HG03064 (cell line): Measurements from ENCODE around the gene ANAPC4.
"Not testable (repeated sequence)": the region's sequence is repeated elsewhere in the genome, so short reads cannot be mapped to it uniquely, and the experiment has no call there.

Experiments used
- ATAC-seq: cut with Tn5 transposase; IDR thresholded peaks from one replicate; pipeline ENCODE4 v1.9.1; 2021; ENCODE audit warnings: low read depth; ENCODE audit not compliant: unreplicated experiment

ANAPC4 gene

GRCh38 chr4:25376754-25377571 is at the start of gene ANAPC4:
Gene ANAPC4 (plus strand): TSS chr4:25377263. CDS start chr4:25377428, 165 bp downstream.
- peak; percentile 95 for ATAC-seq

DNA sequence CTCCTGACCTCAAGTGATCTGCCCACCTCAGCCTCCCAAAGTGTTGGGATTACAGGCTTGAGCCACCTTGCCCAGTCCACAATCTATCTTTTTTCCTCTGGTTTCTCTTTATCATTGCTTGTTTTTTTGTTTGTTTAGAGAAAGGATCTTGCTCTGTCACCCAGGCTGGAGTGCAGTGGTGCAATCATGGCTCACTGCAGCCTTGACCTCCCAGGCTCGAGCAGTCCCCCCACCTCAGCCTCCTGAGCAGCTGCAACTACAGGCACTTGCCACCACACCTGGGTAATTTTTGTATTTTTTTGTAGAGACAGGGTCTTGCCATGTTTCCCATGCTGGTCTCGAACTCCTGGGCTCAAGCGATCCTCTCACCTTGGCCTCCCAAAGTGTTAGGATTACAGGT is 48.6 kb upstream of the ANAPC4 start:
- ATAC-seq: not testable (repeated sequence)

GRCh38 chr4:25330335-25330734 is 46.7 kb upstream of the ANAPC4 start:
- ATAC-seq: no peak

DNA sequence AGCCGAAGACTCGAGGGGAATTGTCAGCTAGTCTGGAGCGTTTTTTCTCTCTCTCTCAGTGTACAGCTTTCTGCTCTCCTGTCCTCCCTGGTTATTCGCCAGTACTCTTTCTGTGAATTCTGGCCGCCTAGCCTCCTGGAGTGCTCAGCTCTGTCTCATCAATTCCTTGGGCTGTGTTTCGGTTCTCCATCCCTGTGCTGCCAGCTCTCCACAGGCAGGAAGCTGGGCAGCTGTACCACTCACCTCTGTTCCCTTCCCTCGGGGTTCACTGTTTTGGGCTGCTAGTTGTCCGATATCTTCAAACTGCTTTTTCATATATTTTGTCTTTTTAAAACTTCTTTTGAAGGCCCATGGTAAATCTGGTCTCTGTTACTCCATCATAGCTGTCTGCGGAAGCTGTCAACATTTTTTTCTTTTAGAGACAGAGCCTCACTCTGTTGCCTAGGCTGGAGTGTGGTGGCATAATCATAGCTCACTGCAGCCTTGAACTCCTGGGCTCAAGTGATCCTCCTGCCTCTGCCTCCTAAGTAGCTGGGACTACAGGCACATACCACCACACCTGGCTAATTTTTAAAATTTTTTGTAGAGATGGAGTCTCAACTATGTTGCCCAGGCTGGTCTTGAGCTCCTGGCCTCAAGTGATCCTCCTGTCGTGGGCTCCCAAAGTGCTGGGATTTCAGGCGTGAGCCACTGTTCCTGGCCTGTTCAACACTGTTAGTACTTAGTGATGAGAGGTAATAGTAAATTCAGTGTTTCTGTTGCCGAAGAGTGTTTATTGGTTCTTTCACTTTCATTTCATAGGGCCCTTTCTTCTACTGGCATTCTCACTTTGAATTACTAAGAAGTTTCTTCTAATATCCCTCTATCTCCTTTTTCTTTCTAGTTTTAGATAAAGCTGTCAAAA is 45.9 kb upstream of the ANAPC4 start:
- ATAC-seq: peak; percentile 68

- ATAC-seq: no peak
Measured at GRCh38 chr4:25343671-25344070, 33.4 kb upstream of the ANAPC4 start.

- ATAC-seq: no peak
Measured at GRCh38 chr4:25345744-25346143, 31.3 kb upstream of the ANAPC4 start.

DNA sequence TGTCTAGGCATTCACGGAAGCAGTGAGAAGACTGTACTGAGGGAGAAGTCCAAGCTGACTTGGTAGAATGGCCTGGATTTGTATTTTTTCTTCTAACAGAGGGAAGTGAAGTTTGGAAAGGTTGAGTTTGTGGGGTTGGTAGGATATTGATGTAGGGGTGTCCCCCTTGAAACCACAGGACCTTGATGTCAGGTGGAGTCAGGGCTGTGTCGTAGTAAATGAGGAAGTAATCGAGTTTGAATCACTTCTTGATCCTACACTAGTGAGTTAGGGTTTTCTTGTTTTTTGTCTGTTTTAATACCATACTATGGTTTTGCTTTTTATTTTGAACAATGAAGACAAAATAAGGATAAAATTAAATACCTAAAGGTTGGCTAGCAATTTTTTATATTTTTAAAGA is 30.1 kb upstream of the ANAPC4 start:
- ATAC-seq: no peak

- no peak for ATAC-seq
Measured at GRCh38 chr4:25347473-25347872, 29.6 kb upstream of the ANAPC4 start.

DNA sequence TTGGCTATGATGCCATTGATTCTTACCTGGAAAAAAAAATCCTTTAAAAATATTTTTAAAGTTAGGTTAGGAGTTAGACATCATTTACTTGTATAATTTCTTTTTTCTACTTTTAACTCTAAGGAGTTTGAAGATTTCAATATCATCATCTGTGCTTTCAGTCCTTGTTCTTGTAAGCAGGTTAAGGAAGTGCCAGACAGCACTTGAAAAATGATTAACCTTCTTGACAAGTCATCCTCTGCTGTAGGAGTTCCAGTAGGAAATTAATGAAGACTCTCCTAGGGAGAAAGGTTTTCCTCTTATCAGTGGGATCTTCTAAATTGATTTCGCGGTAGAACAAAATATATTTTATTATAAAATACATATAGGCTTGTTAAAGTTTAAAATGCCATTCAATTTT is 29.1 kb upstream of the ANAPC4 start:
- no peak for ATAC-seq

GRCh38 chr4:25350561-25350960 is 26.5 kb upstream of the ANAPC4 start:
- ATAC-seq: no peak

DNA sequence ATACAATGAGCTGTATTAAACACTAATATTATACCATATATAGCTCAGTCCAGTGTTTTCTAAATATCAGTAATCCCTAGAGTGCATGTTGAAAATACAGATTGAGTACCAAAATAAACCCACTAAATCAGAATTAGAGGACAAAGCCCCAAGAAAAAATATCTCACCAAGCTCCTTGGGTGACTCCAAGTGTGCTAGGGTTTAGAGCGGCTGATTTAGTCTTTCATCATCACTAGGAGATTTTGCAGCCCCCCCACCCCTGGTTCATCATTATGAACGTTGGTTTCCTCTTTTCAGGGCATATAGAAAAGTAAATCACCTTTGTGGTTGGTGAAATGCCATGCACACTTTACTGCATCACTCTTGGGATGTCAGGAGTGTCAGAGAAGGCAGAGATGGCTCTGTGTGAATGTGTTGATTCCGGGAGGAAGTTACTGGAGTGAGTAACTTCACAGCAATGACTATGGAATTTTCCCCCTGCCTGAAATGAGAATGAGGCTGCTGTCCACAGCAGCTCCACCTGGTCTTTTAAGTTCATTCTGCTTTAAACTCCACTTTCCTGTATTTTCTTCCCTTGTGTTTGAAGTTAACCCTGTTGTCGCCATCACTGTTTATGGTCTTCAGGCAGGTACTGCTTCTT is 25.2 kb upstream of the ANAPC4 start:
- ATAC-seq: no peak

- no peak for ATAC-seq
Measured at GRCh38 chr4:25356068-25356467, 21.0 kb upstream of the ANAPC4 start.

DNA sequence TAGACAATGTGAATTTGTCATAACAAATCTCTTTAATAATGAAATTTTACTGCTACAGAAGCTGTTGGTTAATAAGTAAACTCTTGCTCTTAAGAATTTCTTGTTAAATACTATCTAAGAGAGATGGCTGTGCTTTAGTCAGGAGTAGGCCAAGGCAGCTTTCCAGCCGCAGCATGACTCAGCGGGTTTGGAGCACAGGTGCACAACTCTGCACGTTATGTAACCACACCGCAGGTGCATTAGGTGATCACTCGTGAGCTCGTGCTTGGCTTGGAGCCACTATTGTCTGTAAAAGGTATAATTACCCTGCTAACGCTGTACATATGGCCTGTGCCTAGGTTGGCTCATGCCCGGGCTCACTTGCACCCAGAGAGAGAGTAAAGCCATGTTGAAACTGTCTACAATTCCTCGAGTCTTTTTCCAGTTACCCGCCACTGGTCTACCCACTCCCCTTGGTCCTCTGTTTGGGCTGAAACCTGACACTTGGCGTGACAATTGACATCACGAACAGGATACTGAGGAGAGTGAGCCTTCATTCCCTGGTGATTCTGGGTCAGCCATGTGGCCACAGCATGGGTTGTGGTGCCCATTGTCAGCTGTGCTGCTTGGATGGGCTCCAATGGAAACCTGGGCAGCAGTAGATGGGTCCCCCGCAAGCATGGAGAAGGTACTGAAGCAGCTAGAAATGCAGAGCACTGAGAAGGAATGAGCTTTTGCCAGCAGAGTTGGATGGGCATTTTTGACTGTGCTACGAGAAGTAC is 18.4 kb upstream of the ANAPC4 start:
- ATAC-seq: no peak

DNA sequence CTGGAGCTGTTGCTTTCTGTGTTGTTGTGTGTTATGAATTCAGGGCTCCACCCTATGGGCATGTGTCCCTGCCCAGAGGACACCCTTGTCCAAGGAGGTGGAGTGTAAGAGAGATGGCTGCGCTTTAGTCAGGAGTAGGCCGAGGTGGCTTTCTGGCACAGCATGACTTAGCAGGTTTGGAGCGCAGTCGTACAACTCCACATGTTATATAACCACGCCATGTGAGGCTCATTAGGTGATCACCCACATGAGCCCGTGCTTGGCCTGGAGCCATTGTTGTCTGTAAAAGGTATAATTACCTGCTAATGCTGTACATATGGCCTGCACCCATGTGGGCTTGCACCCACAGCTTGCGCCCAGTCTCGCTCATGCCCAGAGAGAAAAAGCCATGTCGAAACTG is 15.8 kb upstream of the ANAPC4 start:
- no peak for ATAC-seq

DNA sequence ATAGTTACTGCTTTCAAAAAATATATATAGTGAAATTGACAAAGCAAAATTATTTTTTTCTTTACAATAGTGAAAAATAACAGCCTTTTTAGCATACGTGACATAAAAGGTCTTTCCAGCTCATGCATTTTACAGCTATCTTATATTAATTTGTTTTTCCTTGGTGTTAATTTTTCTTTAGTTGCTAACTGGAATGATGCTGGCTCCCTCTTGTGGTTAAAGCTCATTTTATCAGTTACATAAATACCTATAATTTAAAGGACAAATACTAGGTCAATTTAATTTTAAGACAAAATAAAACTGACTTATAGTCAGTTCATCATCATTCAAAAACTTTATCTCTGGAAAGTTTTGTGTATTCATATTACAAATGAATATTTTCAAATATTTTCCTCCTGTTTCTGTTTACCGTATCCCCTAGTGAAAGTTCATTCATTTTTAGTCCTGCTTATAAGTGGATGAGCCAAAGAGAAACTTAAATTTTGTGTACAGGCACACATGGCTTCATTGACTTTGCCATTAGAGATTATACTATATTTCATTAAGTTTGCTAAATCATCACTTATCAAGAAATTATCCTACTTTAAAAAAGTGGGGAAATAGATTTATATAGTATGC is 9.9 kb upstream of the ANAPC4 start:
- no peak for ATAC-seq

DNA sequence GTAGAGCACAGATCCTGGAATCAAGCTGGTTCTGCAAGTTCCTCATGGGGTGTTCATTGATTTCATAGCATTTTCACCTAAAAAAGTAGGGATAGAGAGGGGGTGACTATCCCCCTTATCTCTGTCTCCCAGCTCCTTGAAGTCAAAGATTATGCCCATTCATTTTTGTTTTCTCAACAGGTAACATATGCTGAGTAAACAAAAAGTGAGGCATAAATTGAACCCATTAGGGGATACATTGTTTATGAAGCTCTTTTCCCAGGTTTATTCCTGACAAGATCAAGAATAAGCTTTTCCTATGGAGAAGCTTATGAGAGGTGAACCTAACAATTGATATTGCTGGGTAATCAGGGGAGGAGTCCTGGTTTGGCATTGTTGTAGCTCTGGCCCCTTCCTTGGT is 9.2 kb upstream of the ANAPC4 start:
- ATAC-seq: no peak

DNA sequence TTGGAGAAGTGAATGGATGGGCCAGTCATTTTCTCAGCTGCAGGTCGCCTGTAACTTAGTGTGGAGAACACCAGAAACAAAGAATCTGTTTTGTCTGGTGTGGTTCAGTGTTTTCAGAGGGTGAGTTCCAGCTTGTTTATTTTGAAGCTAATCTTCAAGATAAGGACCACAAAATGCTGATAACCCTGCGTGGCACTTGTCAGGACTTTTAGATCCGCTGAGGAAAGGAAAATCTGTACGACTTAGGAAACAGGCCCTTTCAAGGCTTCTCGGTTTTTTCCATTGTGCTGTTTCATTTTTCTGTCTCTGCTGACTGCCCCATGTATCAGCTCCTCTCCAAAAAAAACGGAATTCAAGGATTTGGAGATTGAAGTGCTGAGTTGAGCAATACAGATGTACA is 8.7 kb upstream of the ANAPC4 start:
- ATAC-seq: no peak

GRCh38 chr4:25370242-25370641 is 6.8 kb upstream of the ANAPC4 start:
- ATAC-seq: no peak

GRCh38 chr4:25372549-25372948 is 4.5 kb upstream of the ANAPC4 start:
- not testable (repeated sequence) for ATAC-seq
